IPS-11a (cell line): ENCODE results near the gene OBI1.
A peak's percentile ranks its signal among the peaks of the same experiment; 100 is the strongest.

ENCODE experiments used
- H3K4me3 ChIP-seq: one replicate; pipeline ENCODE4 v1.5.1; 2013; ENCODE audit warnings: low read depth, low read length, control low read depth

OBI1 gene

GRCh38 chr13:78658630-78659449 lies at the start of gene OBI1:
Gene OBI1 (minus strand): TSS chr13:78659155. CDS start chr13:78659120, 35 bp downstream.
- H3K4me3 ChIP-seq: peak within 1 kb of the TSS; percentile 89

GRCh38 chr13:78701383-78701782 lies 42.4 kb upstream of the OBI1 start:
- H3K4me3 ChIP-seq: no peak overlapping the region

GRCh38 chr13:78700121-78700910 lies 41.4 kb upstream of the OBI1 start:
- no peak overlapping the region for H3K4me3 ChIP-seq

- H3K4me3 ChIP-seq: no peak overlapping the region
These were observed 30.1 kb upstream of the OBI1 start for GRCh38 chr13:78689011-78689410.

- no peak overlapping the region for H3K4me3 ChIP-seq
These were observed 27.5 kb upstream of the OBI1 start for GRCh38 chr13:78686461-78686860.

- H3K4me3 ChIP-seq: no peak overlapping the region
These were observed 21.8 kb upstream of the OBI1 start for GRCh38 chr13:78680576-78681350.

- no peak overlapping the region for H3K4me3 ChIP-seq
These were observed 21.2 kb upstream of the OBI1 start for GRCh38 chr13:78680115-78680561.

- H3K4me3 ChIP-seq: no peak overlapping the region
These were observed 20.4 kb upstream of the OBI1 start for GRCh38 chr13:78679329-78679728.

- H3K4me3 ChIP-seq: no peak overlapping the region
These were observed 16.2 kb upstream of the OBI1 start for GRCh38 chr13:78675112-78675511.

GRCh38 chr13:78674638-78675037 lies 15.7 kb upstream of the OBI1 start:
- no peak overlapping the region for H3K4me3 ChIP-seq

GRCh38 chr13:78662467-78662866 lies 3.5 kb upstream of the OBI1 start:
- no peak overlapping the region for H3K4me3 ChIP-seq

GRCh38 chr13:78660495-78660857 lies 1.5 kb upstream of the OBI1 start:
- no peak overlapping the region for H3K4me3 ChIP-seq

GRCh38 chr13:78659732-78660494 lies 958 bp upstream of the OBI1 start:
- peak overlapping the region; percentile 89 for H3K4me3 ChIP-seq

GRCh38 chr13:78659450-78659730 lies 435 bp upstream of the OBI1 start:
- peak overlapping the region; percentile 89 for H3K4me3 ChIP-seq

- peak overlapping the region; percentile 89 for H3K4me3 ChIP-seq
These were observed 991 bp downstream of the OBI1 start for GRCh38 chr13:78657699-78658629.

GRCh38 chr13:78655906-78656305 lies 3.0 kb downstream of the OBI1 start:
- no peak overlapping the region for H3K4me3 ChIP-seq

GRCh38 chr13:78655007-78655406 lies 3.9 kb downstream of the OBI1 start:
- H3K4me3 ChIP-seq: no peak overlapping the region

GRCh38 chr13:78652651-78653050 lies 6.3 kb downstream of the OBI1 start:
- H3K4me3 ChIP-seq: no peak overlapping the region

- no peak overlapping the region for H3K4me3 ChIP-seq
These were observed 8.3 kb downstream of the OBI1 start for GRCh38 chr13:78650717-78651083.
